Calu3 (cell line): ENCODE results near the gene LMF1. TPM values are rescaled to one million over a fixed set of nuclear protein-coding genes. Genes with fewer than 3 reads are reported as not detected.

ENCODE experiments used
- BruUV-seq: library from RNA; stranded (reverse); fragments of 400-500 nt; replicated peaks from 2 replicates; lab custom pipeline; 2021; lab: Mats Ljungman, UMichigan
- CTCF ChIA-PET: fragments of 300-600 bp; sonication (Branson Sonifier 250); formaldehyde crosslinking; loops from one replicate; lab custom pipeline; 2022; ENCODE audit warnings: antibody characterized with exemption; lab: Charles Lee
- DNase-seq: peaks from one replicate; pipeline ENCODE4 v3.0.0; 2022
- H3K27ac Mint-ChIP-seq: one replicate; pipeline ENCODE4 v1.8.0; 2022; ENCODE audit warnings: mixed read lengths; ENCODE audit not compliant: unreplicated experiment
- H3K27me3 Mint-ChIP-seq: one replicate; pipeline ENCODE4 v1.8.0; 2022; ENCODE audit warnings: mixed read lengths; ENCODE audit not compliant: unreplicated experiment
- H3K36me3 Mint-ChIP-seq: one replicate; pipeline ENCODE4 v1.8.0; 2022; ENCODE audit warnings: mild to moderate bottlenecking, moderate library complexity, mixed read lengths; ENCODE audit not compliant: insufficient read depth, unreplicated experiment
- H3K4me1 Mint-ChIP-seq: one replicate; pipeline ENCODE4 v1.8.0; 2022; ENCODE audit warnings: mild to moderate bottlenecking, low read depth, mixed read lengths; ENCODE audit not compliant: unreplicated experiment
- H3K4me3 Mint-ChIP-seq: one replicate; pipeline ENCODE4 v1.8.0; 2022; ENCODE audit warnings: mild to moderate bottlenecking, low read depth, moderate library complexity, mixed read lengths; ENCODE audit not compliant: unreplicated experiment
- H3K9me3 Mint-ChIP-seq: one replicate; pipeline ENCODE4 v1.8.0; 2022; ENCODE audit warnings: low read depth, mixed read lengths; ENCODE audit not compliant: unreplicated experiment
- intact Hi-C: fragments of 100-400 bp; cut with micrococcal nuclease; formaldehyde crosslinking; loops from one replicate; pipeline ENCODE4 v1.10.0; 2022; ENCODE audit not compliant: unreplicated experiment
- total RNA-seq: library from RNA; stranded (reverse); gene quantifications from 2 replicates; pipeline ENCODE4 v1.2.3, GENCODE V29; 2022
- TF ChIP-seq, protein P1 (sequence below): fragments of 200-600 bp; IDR thresholded peaks from one replicate; pipeline ENCODE4 v1.8.0; 2022; ENCODE audit warnings: antibody characterized with exemption; ENCODE audit not compliant: unreplicated experiment

Gene LMF1
- total RNA-seq, 1 experiment from 2014 or later = 31.9 TPM

DNA sequence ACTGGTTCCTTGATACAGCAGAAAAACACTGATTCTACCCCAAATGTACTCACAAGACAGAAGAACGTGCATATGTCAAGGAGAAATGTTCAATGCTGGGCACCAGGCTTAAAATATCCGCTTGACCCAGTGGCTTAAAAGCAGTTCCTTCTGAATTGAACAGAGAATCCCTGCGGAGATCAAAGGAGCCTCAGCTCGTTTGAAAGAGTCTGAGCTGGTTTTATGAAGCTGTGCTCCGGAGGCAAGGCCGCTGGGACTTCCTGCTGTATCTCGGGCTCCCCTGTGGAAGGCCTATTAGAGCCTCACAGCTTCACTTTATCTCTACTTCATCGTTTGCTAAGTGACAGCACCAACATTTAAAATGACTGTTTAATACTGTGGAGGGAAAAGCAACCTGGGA lies 2.2 kb downstream of the LMF1 start:
- no peak overlapping the region for H3K27ac Mint-ChIP-seq
- H3K4me1 Mint-ChIP-seq = peaks cover 34% of the 10 kb centered on the region
- H3K27me3 Mint-ChIP-seq = no peaks in the 10 kb centered on the region
- peaks cover 8% of the 10 kb centered on the region for H3K9me3 Mint-ChIP-seq
- TSS peak; percentile 30 for BruUV-seq
- TF ChIP-seq, protein P1, sequence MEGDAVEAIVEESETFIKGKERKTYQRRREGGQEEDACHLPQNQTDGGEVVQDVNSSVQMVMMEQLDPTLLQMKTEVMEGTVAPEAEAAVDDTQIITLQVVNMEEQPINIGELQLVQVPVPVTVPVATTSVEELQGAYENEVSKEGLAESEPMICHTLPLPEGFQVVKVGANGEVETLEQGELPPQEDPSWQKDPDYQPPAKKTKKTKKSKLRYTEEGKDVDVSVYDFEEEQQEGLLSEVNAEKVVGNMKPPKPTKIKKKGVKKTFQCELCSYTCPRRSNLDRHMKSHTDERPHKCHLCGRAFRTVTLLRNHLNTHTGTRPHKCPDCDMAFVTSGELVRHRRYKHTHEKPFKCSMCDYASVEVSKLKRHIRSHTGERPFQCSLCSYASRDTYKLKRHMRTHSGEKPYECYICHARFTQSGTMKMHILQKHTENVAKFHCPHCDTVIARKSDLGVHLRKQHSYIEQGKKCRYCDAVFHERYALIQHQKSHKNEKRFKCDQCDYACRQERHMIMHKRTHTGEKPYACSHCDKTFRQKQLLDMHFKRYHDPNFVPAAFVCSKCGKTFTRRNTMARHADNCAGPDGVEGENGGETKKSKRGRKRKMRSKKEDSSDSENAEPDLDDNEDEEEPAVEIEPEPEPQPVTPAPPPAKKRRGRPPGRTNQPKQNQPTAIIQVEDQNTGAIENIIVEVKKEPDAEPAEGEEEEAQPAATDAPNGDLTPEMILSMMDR = no peak
- intact Hi-C loops = no loop called here
- CTCF ChIA-PET = no interaction called here
- H3K36me3 Mint-ChIP-seq = peaks cover 45% of the 10 kb centered on the region
- H3K4me3 Mint-ChIP-seq = peak overlapping the region; percentile 69
- DNase-seq = no peak

DNA sequence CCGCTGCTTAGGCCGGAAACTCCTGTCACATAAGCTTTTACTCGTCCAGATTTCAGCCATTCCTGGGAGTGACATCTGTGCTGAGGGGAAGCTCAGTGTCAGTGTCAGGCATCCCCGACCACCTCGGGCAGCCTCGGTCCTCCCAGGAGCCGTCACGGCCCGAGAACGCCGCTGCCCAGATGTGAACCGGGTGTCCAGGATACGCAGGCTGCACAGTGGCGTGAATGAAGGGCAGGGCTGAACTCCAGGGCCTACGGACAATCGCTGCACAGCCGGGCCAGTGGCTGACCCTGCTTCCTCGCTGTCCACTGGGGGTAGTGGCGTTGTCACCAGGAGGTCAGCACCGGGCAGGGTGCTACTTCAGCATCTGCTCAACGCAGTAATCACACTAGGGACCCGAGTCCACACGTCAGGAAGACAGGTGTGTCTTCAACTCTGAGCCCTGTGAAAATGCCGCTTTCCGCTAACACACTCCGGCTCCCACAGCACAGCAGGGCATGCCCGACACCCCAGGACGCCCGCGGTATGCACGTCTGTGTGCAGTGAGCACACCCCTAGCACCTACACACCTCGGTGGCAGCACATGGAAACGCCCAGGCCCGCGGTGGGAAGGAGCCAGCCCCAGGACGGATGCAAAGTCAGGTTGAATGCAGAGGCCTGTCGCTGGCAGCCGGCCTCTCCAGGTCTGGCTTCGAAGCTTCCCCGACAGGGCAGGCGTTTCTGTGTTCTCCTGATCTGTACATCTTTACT lies 3.1 kb downstream of the LMF1 start:
- intact Hi-C loops = no loop called here

DNA sequence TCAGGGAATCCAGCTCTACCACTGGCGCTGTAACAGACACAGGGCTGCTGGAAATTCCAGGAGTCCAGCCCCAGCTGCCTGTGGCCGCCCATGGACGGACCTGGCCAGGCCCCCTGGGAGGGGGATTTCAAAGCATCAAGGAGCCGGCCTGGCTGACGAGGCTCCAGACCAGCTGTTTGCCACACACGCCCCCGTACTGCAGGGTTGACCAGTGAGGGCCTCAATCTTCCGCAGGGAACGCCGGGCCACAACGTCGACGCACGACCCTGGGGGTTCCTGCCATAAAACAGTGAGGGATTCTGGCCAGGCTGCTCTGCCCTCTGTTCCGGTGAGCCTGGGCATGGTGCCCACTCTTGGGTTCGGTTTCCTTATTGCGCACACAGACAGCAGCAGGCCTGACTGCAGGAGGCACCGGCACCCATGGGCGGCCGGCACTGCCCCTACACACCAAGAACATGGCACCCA lies 3.7 kb downstream of the LMF1 start:
- no TSS peak for BruUV-seq
- DNase-seq = no peak
- Mint-ChIP-seq H3K9me3 (peaks cover 8% of the 10 kb centered on the region), H3K36me3 (peaks cover 39% of the 10 kb centered on the region), H3K4me1 (peaks cover 28% of the 10 kb centered on the region), H3K4me3 (no peak overlapping the region), H3K27ac (no peak overlapping the region), H3K27me3 (no peaks in the 10 kb centered on the region)
- intact Hi-C loops = no loop called here
- CTCF ChIA-PET = interaction anchor here (0.6 kb wide), 1 partner anchor 914 kb away, joined by 3 read pairs; no protein-coding TSS in a partner anchor
- TF ChIP-seq, protein P1 = no peak

More for the DNA sequence above, 3.1 kb downstream of the LMF1 start:
- no peak for DNase-seq
- no peaks in the 10 kb centered on the region for H3K27me3 Mint-ChIP-seq
- peaks cover 8% of the 10 kb centered on the region for H3K9me3 Mint-ChIP-seq
- TF ChIP-seq, protein P1 = no peak
- no TSS peak for BruUV-seq
- H3K36me3 Mint-ChIP-seq = peaks cover 44% of the 10 kb centered on the region
- no peak overlapping the region for H3K4me3 Mint-ChIP-seq
- H3K4me1 Mint-ChIP-seq = peaks cover 32% of the 10 kb centered on the region
- CTCF ChIA-PET = interaction anchor here (0.6 kb wide), 1 partner anchor 913 kb away, joined by 3 read pairs; no protein-coding TSS in a partner anchor
- no peak overlapping the region for H3K27ac Mint-ChIP-seq

DNA sequence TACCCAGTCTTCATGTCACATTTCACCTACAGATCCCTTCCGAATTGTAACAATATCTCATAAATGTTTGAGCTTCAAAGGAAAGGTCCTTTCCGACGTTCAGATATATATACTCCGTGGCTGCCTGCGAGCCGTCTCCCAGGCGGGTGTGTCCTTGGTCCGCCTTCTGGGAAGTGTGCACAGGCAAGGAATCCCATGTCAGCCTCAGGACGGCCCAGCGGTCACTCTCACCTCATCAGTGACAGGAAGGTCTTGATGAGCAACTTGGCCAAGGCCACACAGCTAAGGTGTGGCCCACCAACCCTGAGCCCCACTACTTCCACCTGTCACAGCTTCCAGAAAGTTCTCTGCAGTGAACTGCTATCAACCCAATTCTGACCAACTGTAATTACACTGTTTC lies 4.3 kb downstream of the LMF1 start:
- TF ChIP-seq, protein P1 = no peak
- BruUV-seq = no TSS peak
- Mint-ChIP-seq H3K4me3 (no peak overlapping the region), H3K36me3 (peaks cover 33% of the 10 kb centered on the region), H3K9me3 (peaks cover 8% of the 10 kb centered on the region), H3K4me1 (peaks cover 22% of the 10 kb centered on the region), H3K27ac (no peak overlapping the region), H3K27me3 (no peaks in the 10 kb centered on the region)
- no peak for DNase-seq
- CTCF ChIA-PET = no interaction called here
- intact Hi-C loops = no loop called here
